Cardiac muscle cell (in vitro differentiated cells and primary cell): ENCODE data around the gene GGTA1. TPM values are rescaled to one million over a fixed set of nuclear protein-coding genes. Genes with fewer than 3 reads are reported as not detected.
A peak's percentile ranks its signal among the peaks of the same experiment; 100 is the strongest.

ENCODE experiments used
- DNase-seq, 2 donors: peaks; one replicate each; pipeline versions ENCODE4 v3.0.0 to v3.0.0-alpha.2; 2010 to 2017; ENCODE audit warnings: low read depth in 1 of 2, low spot score in 1 of 2
- H3K27ac ChIP-seq: fragments of 200-600 bp; sonication (generic); 2 replicates; pipeline ENCODE4 v1.5.1; 2016
- H3K27me3 ChIP-seq: fragments of 200-600 bp; sonication (generic); 2 replicates; pipeline ENCODE4 v1.6.0; 2016; ENCODE audit warnings: control low read depth
- H3K36me3 ChIP-seq: fragments of 200-600 bp; sonication (generic); 2 replicates; pipeline ENCODE4 v1.5.1; 2016; ENCODE audit warnings: control low read depth
- H3K4me1 ChIP-seq: fragments of 200-600 bp; sonication (generic); 2 replicates; pipeline ENCODE4 v1.8.1; 2017; ENCODE audit warnings: low read depth, mild to moderate bottlenecking, mixed run types
- H3K4me3 ChIP-seq: fragments of 200-600 bp; sonication (generic); 2 replicates; pipeline ENCODE4 v1.5.1; 2016; ENCODE audit warnings: mild to moderate bottlenecking
- H3K9me3 ChIP-seq: fragments of 200-600 bp; sonication (generic); 2 replicates; pipeline ENCODE4 v1.5.1; 2017; ENCODE audit warnings: low read depth, mild to moderate bottlenecking, control low read depth
- CTCF ChIP-seq: IDR thresholded peaks from 2 replicates; pipeline ENCODE4 v1.5.1; 2012; ENCODE audit warnings: low read depth, mild to moderate bottlenecking, low read length
- polyA plus RNA-seq: library from polyadenylated mRNA; unstranded; fragments of >200 nt; fragmentation: Nextera tagmentation; extraction: Ambion mirVana; gene quantifications from 2 replicates; pipeline ENCODE4 v1.2.1, GENCODE V29; 2016
- total RNA-seq: library from RNA; depleted of rRNA; stranded (reverse); fragments of >200 nt; gene quantifications from 2 replicates; pipeline ENCODE4 v1.2.3, GENCODE V29; 2016

Gene GGTA1
- total and polyA plus RNA-seq, 2 experiments from 2014 or later: 1.6 TPM; not detected in 1

GRCh38 chr9:121541256-121541655, 41.6 kb upstream of the GGTA1 start:
- DNase-seq: no peak
- no peak for TF ChIP-seq CTCF
- Histone ChIP-seq H3K36me3 (no peaks in the 10 kb centered on the region), H3K4me1 (no peaks in the 10 kb centered on the region), H3K27me3 (no peaks in the 10 kb centered on the region), H3K9me3 (no peaks in the 10 kb centered on the region), H3K27ac (no peak overlapping the region), H3K4me3 (no peak overlapping the region)

- Histone ChIP-seq H3K4me1 (no peaks in the 10 kb centered on the region), H3K27me3 (no peaks in the 10 kb centered on the region), H3K4me3 (no peak overlapping the region), H3K9me3 (no peaks in the 10 kb centered on the region), H3K27ac (no peak overlapping the region), H3K36me3 (no peaks in the 10 kb centered on the region)
- no peak for TF ChIP-seq CTCF
- no peak for DNase-seq
These were observed 38.6 kb upstream of the GGTA1 start for GRCh38 chr9:121538221-121538620.

GRCh38 chr9:121537283-121537682, 37.6 kb upstream of the GGTA1 start:
- no peaks in the 10 kb centered on the region for H3K27me3 ChIP-seq
- H3K9me3 ChIP-seq: no peaks in the 10 kb centered on the region
- H3K4me3 ChIP-seq: no peak overlapping the region
- no peaks in the 10 kb centered on the region for H3K36me3 ChIP-seq
- TF ChIP-seq CTCF: no peak
- H3K27ac ChIP-seq: no peak overlapping the region
- H3K4me1 ChIP-seq: no peaks in the 10 kb centered on the region
- DNase-seq: peak in 1 of 2 donors; percentile 30

GRCh38 chr9:121532881-121533280, 33.2 kb upstream of the GGTA1 start:
- H3K27me3 ChIP-seq: no peaks in the 10 kb centered on the region
- TF ChIP-seq CTCF: no peak
- no peak overlapping the region for H3K27ac ChIP-seq
- no peaks in the 10 kb centered on the region for H3K36me3 ChIP-seq
- H3K4me3 ChIP-seq: no peak overlapping the region
- no peaks in the 10 kb centered on the region for H3K9me3 ChIP-seq
- DNase-seq: no peak
- H3K4me1 ChIP-seq: no peaks in the 10 kb centered on the region

GRCh38 chr9:121529237-121529987, 29.8 kb upstream of the GGTA1 start:
- no peaks in the 10 kb centered on the region for H3K4me1 ChIP-seq
- DNase-seq: peak in 1 of 2 donors; percentile 99
- H3K9me3 ChIP-seq: no peaks in the 10 kb centered on the region
- H3K36me3 ChIP-seq: no peaks in the 10 kb centered on the region
- no peak overlapping the region for H3K4me3 ChIP-seq
- H3K27ac ChIP-seq: no peak overlapping the region
- H3K27me3 ChIP-seq: no peaks in the 10 kb centered on the region
- TF ChIP-seq CTCF: no peak
